HEK293 (cell line): Measurements from ENCODE around the gene DACT2.

ENCODE experiments used
- CTCF ChIA-PET: fragments of 350-600 bp; formaldehyde crosslinking; extraction: SDS; loops from one replicate; lab custom pipeline; 2021; ENCODE audit warnings: antibody characterized with exemption; lab: Yijun Ruan, JAX
- POLR2A ChIA-PET: fragments of 300-600 bp; formaldehyde crosslinking; extraction: SDS; loops from one replicate; lab custom pipeline; 2020; ENCODE audit warnings: antibody characterized with exemption, inconsistent platforms; lab: Yijun Ruan, JAX
- H3K27ac ChIP-seq: fragments of 200-500 bp; sonication (Bioruptor generic); 2 replicates; pipeline ENCODE4 v1.5.1; 2014; ENCODE audit warnings: low read depth, low read length, control low read depth, inconsistent platforms; ENCODE audit errors: extremely low read depth
- H3K36me3 ChIP-seq, 2 experiments: fragments of 200-500 bp in 1 of 2; sonication (Bioruptor generic) in 1 of 2; 1 replicate in 1 of 2; 2 replicates in 1 of 2; pipeline ENCODE4 v1.5.1; 2014 to 2017; ENCODE audit warnings: inconsistent platforms in 2 of 2, low read length in 2 of 2; ENCODE audit not compliant: control insufficient read depth in 2 of 2, insufficient read depth in 1 of 2
- H3K4me1 ChIP-seq: fragments of 200-500 bp; sonication (Bioruptor generic); 2 replicates; pipeline ENCODE4 v1.5.1; 2014; ENCODE audit warnings: mild to moderate bottlenecking, low read length, inconsistent platforms; ENCODE audit not compliant: control insufficient read depth, insufficient read depth
- H3K4me3 ChIP-seq: 2 replicates; pipeline ENCODE4 v1.5.1; 2011; ENCODE audit warnings: low read depth, mild to moderate bottlenecking, control low read depth, low read length, moderate library complexity
- H3K9me3 ChIP-seq: fragments of 200-500 bp; sonication (Bioruptor generic); 2 replicates; pipeline ENCODE4 v1.5.1; 2014; ENCODE audit warnings: low read depth, low read length, inconsistent platforms; ENCODE audit not compliant: control insufficient read depth, insufficient read depth
- EGR2 ChIP-seq: fragments of 450-650 bp; formaldehyde crosslinking; IDR thresholded peaks from 2 replicates; pipeline ENCODE4 v1.5.1; 2016; ENCODE audit warnings: low read depth, missing biosample characterization, missing genetic modification characterization
- KLF1 ChIP-seq: fragments of 450-650 bp; formaldehyde crosslinking; IDR thresholded peaks from 2 replicates; pipeline ENCODE4 v1.5.1; 2016; ENCODE audit warnings: missing biosample characterization, missing genetic modification characterization
- OSR2 ChIP-seq: fragments of 450-650 bp; formaldehyde crosslinking; IDR thresholded peaks from 2 replicates; pipeline ENCODE4 v1.5.1; 2016; ENCODE audit warnings: missing biosample characterization, missing genetic modification characterization
- PRDM2 ChIP-seq: fragments of 450-650 bp; formaldehyde crosslinking; IDR thresholded peaks from 2 replicates; pipeline ENCODE4 v1.5.1; 2016; ENCODE audit warnings: missing biosample characterization, missing genetic modification characterization, borderline replicate concordance
- REST ChIP-seq: fragments of 450-650 bp; formaldehyde crosslinking; IDR thresholded peaks from 2 replicates; pipeline ENCODE4 v1.5.1; 2016; ENCODE audit warnings: missing biosample characterization, missing genetic modification characterization
- ZFHX2 ChIP-seq: fragments of 450-650 bp; formaldehyde crosslinking; conservative IDR thresholded peaks from 2 replicates; pipeline ENCODE4 v1.5.1; 2016; ENCODE audit warnings: missing biosample characterization, missing genetic modification characterization
- ZIC2 ChIP-seq: fragments of 450-650 bp; formaldehyde crosslinking; IDR thresholded peaks from 2 replicates; pipeline ENCODE4 v1.5.1; 2016; ENCODE audit warnings: missing biosample characterization, missing genetic modification characterization
- ZNF335 ChIP-seq: fragments of 450-650 bp; formaldehyde crosslinking; conservative IDR thresholded peaks from 2 replicates; pipeline ENCODE4 v1.5.1; 2016; ENCODE audit warnings: missing biosample characterization, missing genetic modification characterization
- ZNF785 ChIP-seq: fragments of 450-650 bp; formaldehyde crosslinking; IDR thresholded peaks from 2 replicates; pipeline ENCODE4 v1.5.1; 2016; ENCODE audit warnings: missing biosample characterization, missing genetic modification characterization

DACT2 gene

DNA sequence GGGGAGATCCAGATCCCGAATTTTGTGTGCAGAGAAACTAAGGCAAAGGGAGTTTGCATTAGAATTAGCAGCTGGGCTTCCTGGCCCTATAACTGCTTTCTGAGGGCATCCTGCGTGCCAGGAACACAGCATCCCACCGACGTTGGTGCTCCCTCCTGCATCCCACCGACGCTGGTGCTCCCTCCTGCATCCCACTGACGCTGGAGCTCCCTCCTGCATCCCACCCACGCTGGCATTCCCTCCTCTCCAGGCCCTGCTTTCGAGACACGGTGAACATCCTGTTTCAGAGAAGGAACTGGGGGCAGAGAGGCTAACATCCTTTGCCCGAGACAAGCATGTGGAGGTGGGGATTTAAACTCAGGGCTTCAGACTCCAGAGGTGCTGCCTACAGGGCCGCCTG, 44.4 kb downstream of the DACT2 start:
- no peaks in the 10 kb centered on the region for H3K36me3 ChIP-seq
- no peak for TF ChIP-seq OSR2 (tag by site-specific recombination)
- TF ChIP-seq ZFHX2 (tag by site-specific recombination): peak; percentile 40
- peak; percentile 61 for TF ChIP-seq EGR2 (tag by site-specific recombination)
- no peak overlapping the region for H3K27ac ChIP-seq
- ChIA-PET CTCF (interaction anchor here (0.6 kb wide), 1 partner anchor 18 kb away, joined by 3 read pairs; no protein-coding TSS in a partner anchor), POLR2A (no interaction called here)
- no peaks in the 10 kb centered on the region for H3K9me3 ChIP-seq
- no peaks in the 10 kb centered on the region for H3K4me1 ChIP-seq
- no peak overlapping the region for H3K4me3 ChIP-seq

DNA sequence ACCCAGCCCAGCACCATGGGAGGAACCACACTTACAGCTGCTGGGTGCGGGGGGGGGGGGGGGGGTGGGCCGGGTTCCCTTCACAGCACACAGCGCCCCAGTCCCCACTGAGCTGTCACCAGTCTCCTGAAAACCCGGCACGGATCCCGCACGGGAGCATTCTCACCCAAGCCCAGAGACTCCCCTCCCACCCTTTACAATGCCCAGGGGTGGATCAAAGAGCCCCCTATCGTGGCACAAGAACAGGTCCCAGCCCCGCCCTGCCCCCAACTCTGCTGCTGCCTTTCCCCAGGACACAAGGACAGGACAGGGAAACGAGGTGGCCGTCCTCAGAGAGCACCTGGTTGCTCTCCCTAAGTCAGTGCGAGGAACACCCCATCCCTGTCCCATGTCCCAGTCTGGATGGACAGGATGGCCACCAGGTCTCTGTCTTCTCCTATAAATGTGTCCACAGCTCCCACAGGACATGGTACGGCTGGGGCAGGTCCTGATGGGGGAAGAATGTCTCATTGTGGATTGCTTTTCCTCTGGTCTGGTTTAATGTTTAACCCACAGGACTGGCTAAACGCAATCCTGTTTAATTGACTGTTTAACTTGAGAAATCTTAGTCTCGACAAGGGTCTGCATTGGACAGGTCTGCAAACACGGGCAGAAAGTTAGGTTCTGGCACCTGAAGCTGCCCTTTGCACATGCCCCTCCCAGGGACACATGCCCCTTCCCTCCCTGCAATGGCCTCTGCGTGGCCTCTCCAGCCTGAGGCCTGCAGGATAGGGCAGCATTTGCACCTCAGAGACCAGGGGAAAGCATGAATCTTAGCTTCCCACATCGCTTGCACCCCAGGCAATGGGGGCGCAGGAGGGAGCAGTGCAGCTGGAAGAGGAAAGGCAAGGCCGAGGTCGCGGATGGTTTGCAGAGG, 45.3 kb downstream of the DACT2 start:
- POLR2A ChIA-PET: no interaction called here
- H3K4me3 ChIP-seq: no peak overlapping the region
- TF ChIP-seq ZNF335 (tag by site-specific recombination): no peak
- 0 out of 2 replicates have a peak, but pooled peaks have one; percentile 2 for TF ChIP-seq ZIC2 (tag by site-specific recombination)
- H3K9me3 ChIP-seq: no peaks in the 10 kb centered on the region
- no peaks in the 10 kb centered on the region for H3K4me1 ChIP-seq
- CTCF ChIA-PET: interaction anchor here (0.6 kb wide), 1 partner anchor 19 kb away, joined by 3 read pairs; no protein-coding TSS in a partner anchor
- no peaks in the 10 kb centered on the region for H3K36me3 ChIP-seq
- no peak overlapping the region for H3K27ac ChIP-seq

DNA sequence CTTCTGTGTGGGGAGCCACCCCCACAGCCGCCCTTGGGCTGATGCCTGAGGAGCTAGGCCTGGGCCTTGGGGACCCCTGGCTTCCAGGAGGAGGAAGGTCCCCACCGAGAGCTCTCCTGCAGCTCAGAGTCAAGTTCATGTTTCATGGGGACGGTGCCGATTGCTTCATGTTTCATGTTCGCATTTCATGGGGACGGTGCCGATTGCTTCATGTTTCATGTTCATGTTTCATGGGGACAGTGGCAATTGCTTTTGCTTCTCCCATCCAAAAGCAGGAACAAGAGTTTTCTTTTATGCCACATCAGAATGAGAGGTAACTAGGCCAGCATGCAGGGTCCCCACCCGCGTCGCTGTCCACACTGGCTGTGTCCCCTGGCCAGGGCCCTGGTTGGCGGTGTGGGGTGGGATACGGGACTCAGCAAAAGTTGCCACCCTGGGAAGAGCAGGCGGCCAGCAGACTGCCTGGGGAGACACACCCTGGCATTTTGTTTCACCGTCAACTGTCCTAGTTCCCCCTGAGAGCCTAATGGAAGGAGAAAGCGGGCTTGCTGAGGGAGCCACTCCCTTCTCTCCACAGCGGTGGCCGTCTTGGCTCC, 46.0 kb downstream of the DACT2 start:
- no peaks in the 10 kb centered on the region for H3K4me1 ChIP-seq
- ChIA-PET POLR2A (no interaction called here), CTCF (no interaction called here)
- no peak overlapping the region for H3K27ac ChIP-seq
- no peaks in the 10 kb centered on the region for H3K9me3 ChIP-seq
- no peaks in the 10 kb centered on the region for H3K36me3 ChIP-seq
- H3K4me3 ChIP-seq: no peak overlapping the region
- peak; percentile 57; the same call in 1 of the 2 replicates for TF ChIP-seq REST
- TF ChIP-seq ZNF785: no peak
- no peak for TF ChIP-seq PRDM2 (tag by site-specific recombination)
- TF ChIP-seq ZIC2 (tag by site-specific recombination): 0 out of 2 replicates have a peak, but pooled peaks have one; percentile 18
- peak; percentile 62 for TF ChIP-seq KLF1 (tag by site-specific recombination)
- TF ChIP-seq, all 188 proteins: peak for 3
